IgD-negative memory B cell (primary cell): ENCODE measurements around the gene BRMS1. TPM values are rescaled to one million over a fixed set of nuclear protein-coding genes. Genes with fewer than 3 reads are reported as not detected.

Source experiments
- H3K27ac Mint-ChIP-seq, 3 donors: one replicate each; pipeline ENCODE4 v1.8.0; 2020 to 2022; ENCODE audit warnings: mild to moderate bottlenecking in 3 of 3, mixed read lengths in 3 of 3, moderate library complexity in 1 of 3
- H3K27me3 Mint-ChIP-seq: one replicate; pipeline ENCODE4 v1.8.0; 2021; ENCODE audit warnings: mixed read lengths
- H3K36me3 Mint-ChIP-seq: one replicate; pipeline ENCODE4 v1.8.0; 2020; ENCODE audit warnings: mild to moderate bottlenecking, mixed read lengths
- H3K4me1 Mint-ChIP-seq, 3 donors: one replicate each; pipeline ENCODE4 v1.8.0; 2020 to 2022; ENCODE audit warnings: mixed read lengths in 3 of 3, mild to moderate bottlenecking in 1 of 3
- H3K4me3 Mint-ChIP-seq, 4 donors: one replicate each; pipeline ENCODE4 v1.8.0; 2020 to 2022; ENCODE audit warnings: mild to moderate bottlenecking in 4 of 4, mixed read lengths in 4 of 4, moderate library complexity in 3 of 4
- H3K9me3 Mint-ChIP-seq, 3 donors: one replicate each; pipeline ENCODE4 v1.8.0; 2020 to 2021; ENCODE audit warnings: mixed read lengths in 3 of 3, mild to moderate bottlenecking in 1 of 3
- polyA plus RNA-seq: library from polyadenylated mRNA; unstranded; fragments of 300-500 nt; fragmentation: Illumina TruSeq; gene quantifications from one replicate; pipeline ENCODE4 v1.2.3, GENCODE V29; 2021

BRMS1 gene
- polyA plus RNA-seq, 1 donor from 2014 or later, result 80.6 TPM

GRCh38 chr11:66347425-66348276, 2.7 kb upstream of the BRMS1 start, which contains the start of gene B4GAT1:
Gene B4GAT1 (minus strand): TSS chr11:66347629. CDS start chr11:66347545, 84 bp downstream.
- no peaks in the 10 kb centered on the region for H3K27me3 Mint-ChIP-seq
- peak within 1 kb of the TSS; percentile 89 to 98 (median 96) for H3K4me3 Mint-ChIP-seq
- H3K9me3 Mint-ChIP-seq, result no peaks in the 10 kb centered on the region
- no peaks in the 10 kb centered on the region for H3K36me3 Mint-ChIP-seq
- H3K4me1 Mint-ChIP-seq, result peaks cover 19 to 36% (median 33%) of the 10 kb centered on the region in 3 donors
- peak within 1 kb of the TSS; percentile 99 to 100 (median 99) for H3K27ac Mint-ChIP-seq

- peak overlapping the region; percentile 79 to 98 (median 88) for H3K4me3 Mint-ChIP-seq
- H3K36me3 Mint-ChIP-seq, result no peaks in the 10 kb centered on the region
- peaks cover 19 to 36% (median 33%) of the 10 kb centered on the region in 3 donors for H3K4me1 Mint-ChIP-seq
- peak overlapping the region in 2 of 3 donors; percentile 53 to 100 for H3K27ac Mint-ChIP-seq
- no peaks in the 10 kb centered on the region for H3K27me3 Mint-ChIP-seq
- no peaks in the 10 kb centered on the region for H3K9me3 Mint-ChIP-seq
Measured at GRCh38 chr11:66346476-66347424, 1.8 kb upstream of the BRMS1 start.

DNA sequence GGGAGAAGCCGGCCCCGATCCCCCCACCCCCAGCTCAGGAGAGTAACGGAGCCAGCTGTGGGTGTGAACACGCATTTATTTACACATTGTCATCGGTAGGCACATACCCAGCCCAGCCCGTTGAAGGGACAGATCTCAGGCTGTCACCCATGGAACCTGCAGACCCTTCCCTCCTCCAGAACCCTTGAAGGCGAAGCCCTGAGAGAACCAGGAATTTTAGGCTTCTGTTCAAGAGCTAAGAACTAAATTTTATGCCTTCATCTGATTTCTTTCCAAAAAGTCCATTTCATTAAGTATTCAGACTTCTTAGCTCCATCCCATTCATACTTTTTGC, 379 bp upstream of the BRMS1 start:
- no peaks in the 10 kb centered on the region for H3K9me3 Mint-ChIP-seq
- H3K4me3 Mint-ChIP-seq, result peak overlapping the region; percentile 95 to 99 (median 98)
- peak overlapping the region; percentile 98 to 100 (median 98) for H3K27ac Mint-ChIP-seq
- H3K36me3 Mint-ChIP-seq, result no peaks in the 10 kb centered on the region
- H3K27me3 Mint-ChIP-seq, result no peaks in the 10 kb centered on the region
- H3K4me1 Mint-ChIP-seq, result peaks cover 20 to 36% (median 33%) of the 10 kb centered on the region in 3 donors

GRCh38 chr11:66343176-66343575, 1.7 kb downstream of the BRMS1 start:
- Mint-ChIP-seq H3K27ac (peak overlapping the region in 2 of 3 donors; percentile 98 to 100), H3K27me3 (no peaks in the 10 kb centered on the region), H3K36me3 (no peaks in the 10 kb centered on the region), H3K4me1 (peaks cover 16 to 32% (median 29%) of the 10 kb centered on the region in 3 donors), H3K9me3 (no peaks in the 10 kb centered on the region), H3K4me3 (peak overlapping the region in 3 of 4 donors; percentile 58 to 98 (median 98))

DNA sequence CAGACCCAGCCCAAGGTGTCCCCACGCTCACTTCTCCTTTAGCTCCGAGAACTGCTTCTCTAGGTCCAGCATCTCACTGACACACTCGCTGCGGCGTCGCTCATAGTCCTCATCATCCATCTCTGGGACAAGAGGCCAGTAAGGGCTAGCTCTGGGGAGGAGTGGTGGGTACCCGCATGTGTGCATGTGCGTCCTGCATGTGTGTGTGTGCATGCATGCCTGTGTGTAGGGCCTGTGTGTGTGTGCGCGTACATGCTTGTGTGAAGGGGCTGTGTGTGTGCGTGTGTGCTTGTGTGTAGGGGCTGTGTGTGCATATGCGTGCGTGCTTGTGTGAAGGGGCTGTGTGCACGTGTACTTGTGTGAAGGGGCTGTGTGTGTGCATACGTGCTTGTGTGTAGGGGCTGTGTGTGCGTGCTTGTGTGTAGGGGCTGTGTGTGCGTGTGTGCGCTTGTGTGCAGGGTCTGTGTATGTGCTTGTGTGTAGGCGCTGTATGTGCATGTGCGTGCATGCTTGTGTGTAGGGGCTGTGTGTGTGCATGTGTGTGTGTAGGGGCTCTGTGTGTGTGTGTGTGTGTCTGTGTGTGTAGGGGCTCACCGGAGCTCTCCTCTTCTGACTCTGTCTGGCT, 3.3 kb downstream of the BRMS1 start:
- Mint-ChIP-seq H3K27ac (peak overlapping the region in 2 of 3 donors; percentile 86 to 91), H3K9me3 (no peaks in the 10 kb centered on the region), H3K4me1 (peaks cover 17 to 34% (median 27%) of the 10 kb centered on the region in 3 donors), H3K4me3 (peak overlapping the region in 2 of 4 donors; percentile 22 to 30), H3K36me3 (no peaks in the 10 kb centered on the region), H3K27me3 (no peaks in the 10 kb centered on the region)

DNA sequence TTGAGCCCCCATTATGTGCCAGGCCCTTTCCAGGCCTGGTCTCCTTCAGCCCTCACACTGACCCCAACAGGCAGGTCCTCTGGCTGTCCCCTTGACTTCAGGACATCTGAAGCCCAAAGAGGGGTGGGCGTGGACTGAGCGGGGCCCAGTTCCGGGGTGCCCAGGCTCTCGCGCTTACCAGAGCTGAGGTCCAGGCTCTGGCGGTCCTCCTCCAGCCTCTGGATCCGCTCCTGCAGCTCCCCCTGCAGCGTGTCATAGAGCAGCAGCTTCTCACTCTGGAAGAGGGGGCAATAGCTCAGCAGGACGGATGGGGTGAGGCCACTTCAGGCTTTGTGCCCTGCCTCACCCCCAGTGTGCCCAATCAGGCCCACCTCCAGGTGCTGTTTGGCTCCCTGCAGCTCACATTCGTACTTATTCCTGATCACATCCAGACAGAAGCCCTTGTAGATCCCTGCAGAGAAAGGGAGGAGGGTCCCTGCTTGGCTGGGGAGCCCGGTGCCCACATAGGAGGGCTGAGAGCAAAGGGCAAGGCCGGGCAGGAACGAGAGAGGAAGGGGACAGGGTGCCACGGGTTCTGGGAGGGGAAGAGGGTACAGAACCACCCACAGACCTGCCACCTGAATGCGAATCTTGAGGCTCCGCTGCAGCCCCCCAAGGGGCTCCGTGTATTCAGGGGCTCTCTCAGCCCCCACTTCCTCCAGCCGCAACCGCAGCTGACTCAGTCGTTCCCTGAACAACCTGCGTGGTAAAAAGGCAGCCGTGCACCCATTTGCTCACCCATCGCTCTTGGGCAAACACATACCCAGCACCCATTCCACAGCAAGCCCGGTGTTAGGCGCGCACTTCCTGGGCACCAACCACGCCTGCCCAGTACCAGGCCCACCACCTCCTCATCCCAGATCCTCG, 4.1 kb downstream of the BRMS1 start:
- peaks cover 2% of the 10 kb centered on the region for H3K27me3 Mint-ChIP-seq
- peak overlapping the region in 2 of 3 donors; percentile 86 to 91 for H3K27ac Mint-ChIP-seq
- no peaks in the 10 kb centered on the region for H3K36me3 Mint-ChIP-seq
- H3K4me1 Mint-ChIP-seq, result peaks cover 23 to 33% (median 29%) of the 10 kb centered on the region in 3 donors
- peak overlapping the region in 1 of 4 donors; percentile 22 for H3K4me3 Mint-ChIP-seq
- no peaks in the 10 kb centered on the region for H3K9me3 Mint-ChIP-seq

GRCh38 chr11:66339686-66340483, 5.0 kb downstream of the BRMS1 start:
- Mint-ChIP-seq H3K36me3 (no peaks in the 10 kb centered on the region), H3K4me1 (peaks cover 20 to 30% (median 22%) of the 10 kb centered on the region in 3 donors), H3K27me3 (peaks cover 5% of the 10 kb centered on the region), H3K4me3 (peak overlapping the region in 2 of 4 donors; percentile 8 to 63), H3K27ac (peak overlapping the region in 1 of 3 donors; percentile 74), H3K9me3 (no peaks in the 10 kb centered on the region)

DNA sequence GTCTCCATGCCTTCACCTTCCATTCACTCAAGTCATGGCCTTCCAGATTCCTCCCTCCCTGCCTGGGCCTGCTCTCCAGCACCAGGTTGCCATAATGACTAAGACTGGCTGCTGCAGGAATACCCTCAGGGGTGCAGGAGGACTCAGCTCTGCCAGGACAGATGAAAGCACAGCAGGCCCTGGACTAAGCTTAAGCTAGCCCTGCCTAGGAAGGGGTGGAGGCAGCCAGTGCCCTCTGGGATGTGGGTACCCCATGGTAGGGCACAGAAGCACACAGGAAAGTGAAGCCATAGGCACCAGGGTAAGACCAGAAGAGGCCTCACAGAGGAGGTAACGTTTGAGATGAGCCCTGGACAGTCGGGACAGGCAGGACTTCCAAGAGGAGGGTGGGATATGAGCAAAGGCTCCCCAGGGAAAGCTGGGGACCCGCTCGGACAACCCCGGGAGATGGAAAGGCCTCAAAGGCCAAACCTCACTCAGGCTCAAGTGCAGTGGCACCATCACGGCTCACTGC, 5.7 kb downstream of the BRMS1 start:
- Mint-ChIP-seq H3K4me3 (peak overlapping the region in 2 of 4 donors; percentile 34 to 63), H3K9me3 (no peaks in the 10 kb centered on the region), H3K36me3 (no peaks in the 10 kb centered on the region), H3K4me1 (peaks cover 13 to 27% (median 17%) of the 10 kb centered on the region in 3 donors), H3K27ac (no peak overlapping the region), H3K27me3 (peaks cover 5% of the 10 kb centered on the region)

GRCh38 chr11:66338276-66339161, 6.4 kb downstream of the BRMS1 start:
- Mint-ChIP-seq H3K9me3 (no peaks in the 10 kb centered on the region), H3K27ac (no peak overlapping the region), H3K4me3 (peak overlapping the region in 1 of 4 donors; percentile 63), H3K36me3 (no peaks in the 10 kb centered on the region), H3K4me1 (peaks cover 10 to 20% (median 16%) of the 10 kb centered on the region in 3 donors), H3K27me3 (peaks cover 5% of the 10 kb centered on the region)

- H3K4me1 Mint-ChIP-seq, result peaks cover 6 to 16% (median 11%) of the 10 kb centered on the region in 3 donors
- H3K9me3 Mint-ChIP-seq, result no peaks in the 10 kb centered on the region
- H3K27ac Mint-ChIP-seq, result peak overlapping the region in 1 of 3 donors; percentile 39
- no peaks in the 10 kb centered on the region for H3K36me3 Mint-ChIP-seq
- H3K27me3 Mint-ChIP-seq, result peaks cover 5% of the 10 kb centered on the region
- peak overlapping the region in 2 of 4 donors; percentile 74 to 93 for H3K4me3 Mint-ChIP-seq
Measured at GRCh38 chr11:66337103-66337899, 7.6 kb downstream of the BRMS1 start.

DNA sequence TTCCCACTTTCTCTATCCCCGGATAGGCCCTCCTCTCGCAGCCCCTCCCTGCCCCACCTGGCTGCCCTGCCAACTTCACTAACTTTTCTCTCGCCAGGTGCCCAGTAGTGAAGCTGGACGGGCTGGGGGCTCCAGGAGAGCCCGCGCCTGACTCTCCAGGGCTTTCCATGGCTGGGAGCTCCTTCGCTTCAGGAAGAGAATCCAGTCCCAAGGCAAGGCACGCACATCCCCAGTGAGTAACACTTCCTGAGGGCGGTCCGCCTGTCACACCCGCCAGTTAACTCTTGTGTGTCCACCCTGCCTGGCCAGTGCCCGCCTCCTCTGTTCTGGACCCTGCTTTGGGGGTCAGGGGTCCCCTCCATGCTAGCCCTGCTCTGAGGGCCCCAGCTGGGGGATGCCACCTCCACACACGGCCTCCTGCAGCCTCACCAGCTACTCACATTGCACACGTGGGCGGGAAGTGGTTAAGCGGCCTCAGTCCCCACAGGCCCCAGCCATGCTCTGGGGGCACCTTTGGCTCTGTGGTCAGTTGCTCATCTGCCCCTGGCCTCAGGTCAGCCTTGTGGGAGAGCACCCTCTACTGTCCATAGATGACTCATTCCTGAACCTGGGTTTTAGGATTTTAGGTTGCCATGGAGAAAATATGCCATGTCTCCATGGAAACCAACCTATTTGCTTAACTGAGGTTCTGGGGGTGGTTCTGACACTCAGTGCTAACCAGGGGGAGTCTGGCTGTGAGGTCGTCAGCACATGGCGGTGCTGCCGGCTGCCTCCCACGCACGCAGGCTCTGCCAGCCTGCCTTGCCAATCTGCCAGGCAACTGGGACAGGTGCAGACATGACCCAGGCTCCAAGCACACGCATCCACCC, 8.4 kb downstream of the BRMS1 start, which contains the start of gene RIN1:
TSS of gene RIN1 (minus strand) at position 201 of the 869 bp plus-strand sequence. CDS start at position 169, 32 bp downstream.
- Mint-ChIP-seq H3K4me3 (peak within 1 kb of the TSS; percentile 74 to 93 (median 84)), H3K4me1 (peaks cover 6 to 15% (median 11%) of the 10 kb centered on the region in 3 donors), H3K9me3 (no peaks in the 10 kb centered on the region), H3K27me3 (peaks cover 5% of the 10 kb centered on the region), H3K36me3 (no peaks in the 10 kb centered on the region), H3K27ac (peak within 1 kb of the TSS in 2 of 3 donors; percentile 39 to 46)
